ENCODE results near the gene MAL. TPM values are rescaled to one million over a fixed set of nuclear protein-coding genes. Genes with fewer than 3 reads are reported as not detected.
"Not testable (repeated sequence)": the region's sequence is repeated elsewhere in the genome, so short reads cannot be mapped to it uniquely, and the experiment has no call there.

Gene MAL
- total RNA-seq, 3 donors from 2014 or later: 5.6 to 6.1 (median 6.1) TPM

DNA sequence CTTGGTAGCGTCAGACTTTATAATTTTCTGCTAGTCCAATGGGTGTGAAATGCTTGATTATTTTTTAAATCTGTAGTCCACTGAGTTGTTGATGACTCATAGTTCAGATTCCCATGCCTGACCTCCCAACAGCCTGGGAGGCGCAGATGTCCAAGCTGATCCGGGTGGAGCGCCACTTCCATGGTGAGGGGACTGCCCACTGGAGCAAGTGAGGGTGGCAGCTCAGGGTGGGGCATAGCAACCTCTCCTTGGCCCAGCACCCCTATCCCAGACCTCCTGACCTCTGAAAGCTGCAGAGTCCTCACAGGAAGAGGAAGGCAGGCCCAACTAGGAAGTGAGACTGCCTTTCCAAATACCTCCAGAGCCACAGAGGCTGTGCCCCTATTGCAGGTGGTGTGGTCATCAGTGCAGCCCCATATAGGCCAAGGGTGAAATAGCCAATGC is 4.4 kb downstream of the MAL start:
- H3K27me3 Mint-ChIP-seq (ENCODE audit: low read depth): peaks cover 8% of the 10 kb centered on the region
- no peak overlapping the region for H3K4me3 Mint-ChIP-seq
- DNase-seq: no peak
- no peaks in the 10 kb centered on the region for H3K9me3 Mint-ChIP-seq
- no peaks in the 10 kb centered on the region for H3K36me3 Mint-ChIP-seq (ENCODE audit: insufficient read depth)
- no peak for ATAC-seq
- peaks cover 73% of the 10 kb centered on the region for H3K4me1 Mint-ChIP-seq (ENCODE audit: low read depth)

DNA sequence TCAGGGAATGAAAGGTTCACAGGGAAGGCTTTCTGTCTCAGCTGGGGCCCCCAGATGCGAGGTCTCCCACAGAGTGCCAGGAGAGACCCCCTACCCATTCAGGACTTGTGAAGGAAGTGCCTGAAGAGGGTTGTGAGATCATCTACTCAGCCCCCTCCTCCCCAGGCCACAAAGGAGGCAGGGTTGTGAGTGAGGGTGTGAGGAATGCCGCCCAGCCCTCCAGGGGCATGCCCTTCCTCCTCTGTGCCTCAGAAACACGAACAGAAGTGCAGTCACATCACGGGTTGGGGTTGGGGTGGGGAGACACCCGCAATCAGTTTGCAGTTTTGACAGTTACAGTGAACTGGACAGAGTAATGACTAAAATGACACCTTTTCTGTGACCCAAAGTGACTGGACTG is 5.0 kb downstream of the MAL start:
- Mint-ChIP-seq H3K9me3 (no peaks in the 10 kb centered on the region), H3K36me3 (ENCODE audit: insufficient read depth) (no peaks in the 10 kb centered on the region), H3K27me3 (ENCODE audit: low read depth) (peaks cover 8% of the 10 kb centered on the region), H3K4me1 (ENCODE audit: low read depth) (peaks cover 77% of the 10 kb centered on the region), H3K4me3 (no peak overlapping the region)
- DNase-seq (no peak), ATAC-seq (no peak)

DNA sequence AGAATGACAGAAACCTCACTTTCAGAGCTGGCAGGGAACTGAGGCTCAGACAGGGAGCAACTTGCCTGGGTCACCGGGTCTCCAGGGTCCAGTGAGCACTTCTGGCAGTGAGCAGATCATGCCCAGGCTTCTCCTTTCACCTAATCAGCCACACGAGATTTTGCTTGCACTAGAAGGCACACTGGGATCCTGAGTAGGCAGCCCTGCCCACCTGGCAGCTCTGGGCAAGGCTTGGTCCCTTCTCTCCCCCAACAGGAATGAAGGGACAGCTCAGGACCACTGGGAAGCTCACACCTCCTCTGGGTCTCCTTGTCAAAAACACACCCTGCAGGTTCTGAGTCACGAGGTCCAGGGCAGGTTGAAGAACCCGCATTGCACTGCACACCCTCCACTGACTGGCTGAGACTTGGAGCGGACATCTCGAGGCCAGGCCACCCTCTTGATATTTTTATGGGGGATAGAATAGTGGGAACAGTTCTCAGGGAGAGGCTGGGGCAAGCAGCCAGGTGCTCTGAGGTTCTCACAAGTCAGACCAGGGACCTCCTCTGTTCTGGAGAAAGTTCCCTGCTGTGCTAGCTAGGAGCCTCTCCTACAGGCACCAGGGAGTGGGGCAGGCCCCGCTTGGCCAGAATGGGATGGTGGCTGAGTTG is 5.7 kb downstream of the MAL start:
- Mint-ChIP-seq H3K4me3 (no peak overlapping the region), H3K9me3 (no peaks in the 10 kb centered on the region), H3K36me3 (ENCODE audit: insufficient read depth) (no peaks in the 10 kb centered on the region), H3K4me1 (ENCODE audit: low read depth) (peaks cover 78% of the 10 kb centered on the region), H3K27me3 (ENCODE audit: low read depth) (peaks cover 3% of the 10 kb centered on the region)
- DNase-seq: no peak
- ATAC-seq: no peak

DNA sequence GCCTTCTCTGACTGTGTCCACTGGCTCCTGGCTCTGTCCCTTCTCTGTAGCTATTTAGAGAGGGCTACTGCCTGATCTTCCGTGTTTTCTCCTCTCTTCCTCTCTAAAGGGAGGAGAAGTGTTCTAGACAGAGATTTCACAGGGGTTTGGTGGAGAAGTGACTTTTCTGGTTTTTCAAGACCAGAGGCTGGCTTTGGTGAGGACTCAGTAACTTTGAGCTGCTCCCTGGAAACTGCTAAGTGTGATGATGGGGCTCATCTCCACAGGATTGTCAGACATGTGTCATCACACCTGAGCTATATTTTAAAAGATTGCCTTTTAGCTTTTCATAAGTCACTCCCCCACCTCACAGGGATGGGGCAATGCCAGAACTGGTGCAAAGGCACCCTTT is 6.2 kb downstream of the MAL start:
- Mint-ChIP-seq H3K4me1 (ENCODE audit: low read depth) (peaks cover 81% of the 10 kb centered on the region), H3K9me3 (peaks cover 5% of the 10 kb centered on the region), H3K27me3 (ENCODE audit: low read depth) (peaks cover 2% of the 10 kb centered on the region), H3K36me3 (ENCODE audit: insufficient read depth) (peaks cover 4% of the 10 kb centered on the region), H3K4me3 (no peak overlapping the region)
- no peak for ATAC-seq
- DNase-seq: no peak

DNA sequence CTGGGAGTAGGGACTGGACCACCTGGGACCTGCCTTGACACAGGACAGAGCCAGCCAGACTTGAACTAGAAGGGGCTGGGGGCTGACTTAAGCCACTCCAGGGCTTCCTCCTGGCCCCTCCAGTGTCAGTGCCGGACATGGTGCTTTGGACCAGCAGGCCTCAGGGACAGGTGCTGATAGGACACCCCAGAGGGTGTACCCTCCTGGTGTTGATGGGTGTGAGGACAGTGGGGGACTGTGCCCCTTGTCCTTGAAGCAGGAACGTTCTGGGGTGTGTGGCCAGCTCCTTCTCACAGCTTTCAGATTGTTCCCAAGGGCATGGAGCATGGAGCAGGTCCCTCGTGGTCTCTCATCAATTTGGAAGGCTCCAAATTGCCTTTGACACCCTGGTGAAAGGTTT is 6.8 kb downstream of the MAL start:
- Mint-ChIP-seq H3K36me3 (ENCODE audit: insufficient read depth) (peaks cover 4% of the 10 kb centered on the region), H3K4me3 (no peak overlapping the region), H3K9me3 (peaks cover 11% of the 10 kb centered on the region), H3K4me1 (ENCODE audit: low read depth) (peaks cover 81% of the 10 kb centered on the region), H3K27me3 (ENCODE audit: low read depth) (no peaks in the 10 kb centered on the region)
- ATAC-seq: no peak
- DNase-seq: no peak

DNA sequence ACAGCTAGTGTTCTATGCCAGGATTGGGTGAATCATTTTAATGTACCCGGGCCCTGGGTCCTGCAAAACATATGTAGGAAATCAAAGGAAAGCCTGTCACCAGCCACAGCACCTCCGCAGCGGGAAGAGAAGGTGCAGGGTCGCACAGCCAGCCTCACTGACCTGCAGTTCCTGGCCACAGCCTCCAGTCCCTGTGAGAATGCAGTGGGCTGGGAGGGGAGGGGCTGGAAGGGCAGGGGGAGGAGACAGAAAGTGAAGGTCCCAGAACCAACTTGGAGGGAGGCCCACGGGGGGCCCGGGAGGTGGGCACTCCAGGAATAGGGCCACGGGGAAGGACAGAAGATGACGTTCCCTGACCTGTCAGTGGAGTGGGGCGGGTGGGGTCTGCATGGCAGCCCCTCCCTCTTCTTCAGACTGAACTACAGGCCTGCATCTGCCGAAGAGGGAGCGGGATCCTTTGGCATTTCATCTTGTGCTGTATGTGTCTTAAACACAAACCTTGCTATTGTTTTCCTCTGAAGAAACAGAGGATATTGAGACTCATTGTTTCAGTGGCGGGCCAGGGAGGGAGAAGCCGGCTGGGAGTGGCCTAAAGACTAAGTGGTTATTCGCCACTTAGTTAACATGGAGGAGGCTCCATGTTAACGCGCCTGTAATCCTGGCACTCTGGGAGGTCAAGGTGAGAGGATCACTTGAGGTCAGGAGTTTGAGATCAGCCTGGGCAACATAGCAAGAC is 7.5 kb downstream of the MAL start:
- H3K27me3 Mint-ChIP-seq (ENCODE audit: low read depth): no peaks in the 10 kb centered on the region
- peaks cover 18% of the 10 kb centered on the region for H3K9me3 Mint-ChIP-seq
- ATAC-seq (no peak), DNase-seq (no peak)
- H3K4me1 Mint-ChIP-seq (ENCODE audit: low read depth): peaks cover 83% of the 10 kb centered on the region
- no peak overlapping the region for H3K4me3 Mint-ChIP-seq
- H3K36me3 Mint-ChIP-seq (ENCODE audit: insufficient read depth): peaks cover 9% of the 10 kb centered on the region

DNA sequence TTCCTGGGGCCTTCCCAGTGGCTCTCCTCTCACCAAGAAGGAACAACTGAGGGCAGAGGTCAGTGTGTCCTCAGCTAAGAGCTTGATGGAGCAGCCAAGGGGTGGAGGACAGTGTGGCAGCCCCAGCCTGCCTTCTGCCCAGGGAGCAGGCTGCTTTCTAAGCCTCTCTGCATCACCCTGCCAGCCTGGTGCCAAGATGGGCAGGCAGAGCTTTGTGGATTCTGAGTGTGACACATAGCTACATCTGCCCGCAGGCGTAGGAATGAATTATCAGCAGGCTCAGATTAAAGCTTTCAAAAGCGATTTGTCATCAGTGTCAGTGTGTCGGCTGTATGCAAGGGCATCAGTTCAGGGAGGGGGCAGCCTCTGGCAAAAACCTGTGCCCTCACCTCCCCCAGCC is 8.7 kb downstream of the MAL start:
- H3K4me1 Mint-ChIP-seq (ENCODE audit: low read depth): peaks cover 81% of the 10 kb centered on the region
- ATAC-seq: peak; percentile 23 to 39
- peaks cover 14% of the 10 kb centered on the region for H3K36me3 Mint-ChIP-seq (ENCODE audit: insufficient read depth)
- H3K4me3 Mint-ChIP-seq: no peak overlapping the region
- H3K27me3 Mint-ChIP-seq (ENCODE audit: low read depth): no peaks in the 10 kb centered on the region
- peaks cover 30% of the 10 kb centered on the region for H3K9me3 Mint-ChIP-seq
- DNase-seq: no peak

DNA sequence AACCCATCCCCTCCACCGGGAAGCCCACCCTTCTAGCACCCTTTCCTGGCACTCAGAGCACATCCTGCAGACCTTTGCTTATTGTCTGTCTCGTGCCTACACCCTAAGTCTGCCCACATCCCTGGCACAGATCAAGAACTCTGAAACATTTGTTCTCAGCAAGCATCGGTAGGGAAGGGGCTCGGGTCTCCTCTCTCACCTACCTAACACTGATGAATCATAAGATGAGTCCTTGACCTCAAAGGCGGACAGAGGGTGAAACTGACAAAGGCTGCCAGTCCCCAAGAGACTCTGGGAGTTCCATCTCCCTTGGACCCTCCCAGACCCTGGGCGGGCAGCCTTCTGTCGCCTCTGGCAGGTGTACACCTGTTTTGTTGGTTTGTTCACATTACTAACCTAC is 9.3 kb downstream of the MAL start:
- Mint-ChIP-seq H3K9me3 (peaks cover 32% of the 10 kb centered on the region), H3K4me1 (ENCODE audit: low read depth) (peaks cover 78% of the 10 kb centered on the region), H3K4me3 (no peak overlapping the region), H3K36me3 (ENCODE audit: insufficient read depth) (peaks cover 14% of the 10 kb centered on the region), H3K27me3 (ENCODE audit: low read depth) (no peaks in the 10 kb centered on the region)
- no peak for ATAC-seq
- DNase-seq: no peak

DNA sequence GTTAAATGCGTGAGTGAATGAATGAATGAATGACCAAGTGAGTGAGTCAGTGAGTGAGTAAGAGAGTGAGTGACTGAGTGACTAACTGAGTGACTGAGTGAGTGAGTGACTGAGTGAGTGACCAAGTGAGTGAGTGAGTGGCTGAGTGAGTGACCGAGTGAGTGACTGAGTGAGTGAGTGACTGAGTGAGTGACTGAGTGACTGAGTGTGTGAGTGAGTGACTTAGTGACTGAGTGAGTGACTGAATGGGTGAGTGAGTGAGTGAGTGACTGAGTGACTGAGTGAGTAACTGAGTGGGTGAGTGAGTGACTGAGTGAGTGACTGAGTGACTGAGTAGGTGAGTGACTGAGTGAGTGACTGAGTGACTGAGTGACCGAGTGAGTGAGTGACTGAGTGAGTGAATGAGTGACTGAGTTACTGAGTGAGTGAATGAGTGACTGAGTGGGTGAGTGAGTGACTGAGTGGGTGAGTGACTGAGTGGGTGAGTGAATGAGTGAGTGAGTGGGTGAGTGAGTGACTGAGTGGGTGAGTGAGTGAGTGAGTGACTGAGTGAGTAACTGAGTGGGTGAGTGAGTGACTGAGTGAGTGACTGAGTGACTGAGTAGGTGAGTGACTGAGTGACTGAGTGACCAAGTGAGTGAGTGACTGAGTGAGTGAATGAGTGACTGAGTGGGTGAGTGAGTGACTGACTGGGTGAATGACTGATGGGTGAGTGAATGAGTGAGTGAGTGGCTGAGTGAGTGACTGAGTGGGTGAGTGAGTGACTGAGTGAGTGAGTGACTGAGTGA is 11.3 kb downstream of the MAL start:
- Mint-ChIP-seq H3K27me3 (ENCODE audit: low read depth) (no peaks in the 10 kb centered on the region), H3K4me1 (ENCODE audit: low read depth) (peaks cover 76% of the 10 kb centered on the region), H3K4me3 (no peak overlapping the region), H3K36me3 (ENCODE audit: insufficient read depth) (peaks cover 15% of the 10 kb centered on the region), H3K9me3 (peaks cover 35% of the 10 kb centered on the region)
- no peak for DNase-seq
- ATAC-seq: no peak

DNA sequence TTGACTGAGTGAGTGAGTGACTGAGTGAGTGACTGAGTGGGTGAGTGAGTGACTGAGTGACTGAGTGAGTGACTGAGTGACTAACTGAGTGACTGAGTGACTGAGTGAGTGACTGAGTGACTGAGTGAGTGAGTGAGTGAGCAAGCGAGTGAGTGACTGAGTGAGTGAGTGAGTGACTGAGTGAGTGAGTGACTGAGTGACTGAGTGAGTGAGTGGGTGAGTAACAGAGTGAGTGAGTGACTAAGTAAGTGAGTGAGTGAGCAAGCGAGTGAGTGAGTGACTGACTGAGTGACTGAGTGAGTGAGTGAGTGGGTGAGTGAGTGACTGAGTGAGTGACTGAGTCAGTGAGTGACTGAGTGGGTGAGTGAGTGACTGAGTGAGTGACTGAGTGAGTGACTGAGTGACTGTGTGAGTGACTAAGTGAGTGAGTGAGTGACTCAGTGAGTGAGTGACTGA is 11.9 kb downstream of the MAL start:
- Mint-ChIP-seq H3K27me3 (ENCODE audit: low read depth) (no peaks in the 10 kb centered on the region), H3K36me3 (ENCODE audit: insufficient read depth) (peaks cover 17% of the 10 kb centered on the region), H3K4me3 (no peak overlapping the region), H3K9me3 (peaks cover 35% of the 10 kb centered on the region), H3K4me1 (ENCODE audit: low read depth) (peaks cover 80% of the 10 kb centered on the region)
- no peak for DNase-seq
- ATAC-seq: peak; percentile 38 to 47

DNA sequence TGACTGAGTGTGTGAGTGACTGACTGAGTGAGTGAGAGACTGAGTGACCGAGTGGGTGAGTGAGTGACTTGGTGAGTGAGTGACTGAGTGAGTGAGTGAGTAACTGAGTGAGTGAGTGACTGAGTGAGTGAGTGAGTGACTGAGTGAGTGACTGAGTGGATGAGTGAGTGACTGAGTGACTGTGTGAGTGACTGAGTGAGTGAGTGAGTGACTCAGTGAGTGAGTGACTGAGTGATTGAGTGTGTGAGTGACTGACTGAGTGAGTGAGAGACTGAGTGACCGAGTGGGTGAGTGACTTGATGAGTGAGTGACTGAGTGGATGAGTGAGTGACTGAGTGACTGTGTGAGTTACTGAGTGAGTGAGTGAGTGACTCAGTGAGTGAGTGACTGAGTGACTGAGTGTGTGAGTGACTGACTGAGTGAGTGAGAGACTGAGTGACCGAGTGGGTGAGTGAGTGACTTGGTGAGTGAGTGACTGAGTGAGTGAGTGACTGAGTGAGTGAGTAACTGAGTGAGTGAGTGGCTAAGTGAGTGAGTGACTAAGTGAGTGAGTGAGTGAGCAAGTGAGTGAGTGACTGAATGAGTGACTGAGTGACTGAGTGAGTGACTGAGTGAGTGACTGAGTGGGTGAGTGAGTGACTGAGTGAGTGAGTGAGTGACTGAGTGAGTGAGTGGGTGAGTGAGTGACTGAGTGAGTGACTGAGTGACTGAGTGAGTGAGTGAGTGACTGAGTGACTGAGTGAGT is 12.5 kb downstream of the MAL start:
- H3K4me3 Mint-ChIP-seq; ATAC-seq; H3K27me3 Mint-ChIP-seq (ENCODE audit: low read depth); DNase-seq: not testable (repeated sequence)
- H3K4me1 Mint-ChIP-seq (ENCODE audit: low read depth): peaks cover 82% of the 10 kb centered on the region
- H3K9me3 Mint-ChIP-seq: peaks cover 35% of the 10 kb centered on the region
- H3K36me3 Mint-ChIP-seq (ENCODE audit: insufficient read depth): peaks cover 17% of the 10 kb centered on the region

DNA sequence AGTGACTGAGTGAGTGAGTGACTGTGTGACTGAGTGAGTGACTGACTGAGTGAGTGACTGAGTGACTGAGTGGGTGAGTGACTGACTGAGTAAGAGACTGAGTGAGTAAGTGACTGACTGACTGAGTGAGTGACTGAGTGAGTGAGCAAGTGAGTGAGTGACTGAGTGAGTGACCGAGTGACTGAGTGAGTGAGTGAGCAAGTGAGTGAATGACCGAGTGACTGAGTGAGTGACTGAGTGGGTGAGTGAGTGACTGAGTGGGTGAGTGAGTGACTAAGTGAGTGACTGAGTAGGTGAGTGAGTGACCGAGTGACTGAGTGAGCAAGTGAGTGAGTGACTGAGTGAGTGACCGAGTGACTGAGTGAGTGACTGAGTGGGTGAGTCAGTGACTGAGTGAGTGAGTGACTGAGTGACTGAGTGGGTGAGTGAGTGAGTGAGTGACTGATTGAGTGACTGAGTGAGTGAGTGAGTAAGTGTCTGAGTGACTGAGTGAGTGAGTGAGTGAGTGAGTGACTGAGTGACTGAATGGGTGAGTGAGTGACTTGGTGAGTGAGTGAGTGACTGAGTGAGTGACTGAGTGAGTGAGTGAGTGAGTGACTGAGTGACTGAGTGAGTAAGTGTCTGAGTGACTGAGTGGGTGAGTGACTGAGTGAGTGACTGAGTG is 13.3 kb downstream of the MAL start:
- Mint-ChIP-seq H3K36me3 (ENCODE audit: insufficient read depth) (peaks cover 17% of the 10 kb centered on the region), H3K4me3 (no peak overlapping the region)

DNA sequence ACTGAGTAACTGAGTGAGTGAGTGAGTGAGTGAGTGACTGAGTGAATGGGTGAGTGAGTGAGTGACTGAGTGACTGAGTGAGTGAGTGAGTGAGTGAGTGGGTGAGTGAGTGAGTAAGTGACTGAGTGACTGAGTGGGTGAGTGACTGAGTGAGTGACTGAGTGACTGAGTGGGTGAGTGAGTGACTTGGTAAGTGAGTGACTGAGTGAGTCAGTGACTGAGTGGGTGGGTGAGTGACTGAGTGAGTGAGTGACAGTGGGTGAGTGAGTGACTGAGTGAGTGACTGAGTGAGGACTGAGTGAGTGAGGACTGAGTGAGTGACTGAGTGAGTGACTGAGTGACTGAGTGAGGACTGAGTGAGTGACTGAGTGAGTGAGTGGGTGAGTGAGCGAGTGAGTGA is 13.9 kb downstream of the MAL start:
- Mint-ChIP-seq H3K36me3 (ENCODE audit: insufficient read depth) (peaks cover 21% of the 10 kb centered on the region), H3K27me3 (ENCODE audit: low read depth) (no peaks in the 10 kb centered on the region), H3K4me3 (no peak overlapping the region), H3K9me3 (peaks cover 35% of the 10 kb centered on the region), H3K4me1 (ENCODE audit: low read depth) (peaks cover 82% of the 10 kb centered on the region)
- DNase-seq (no peak), ATAC-seq (peak; percentile 50 to 66)

More for the DNA sequence above, 13.3 kb downstream of the MAL start:
- Mint-ChIP-seq H3K4me1 (ENCODE audit: low read depth) (peaks cover 81% of the 10 kb centered on the region), H3K9me3 (peaks cover 35% of the 10 kb centered on the region), H3K27me3 (ENCODE audit: low read depth) (no peaks in the 10 kb centered on the region)
- no peak for ATAC-seq
- no peak for DNase-seq
